Stomach (tissue), 4 donors: ENCODE data around the gene CYSTM1.

Experiments used
- EP300 ChIP-seq: sonication (generic); formaldehyde crosslinking; IDR thresholded peaks from one replicate; pipeline ENCODE4 v1.6.1; 2017; ENCODE audit warnings: antibody characterized with exemption
- POLR2A ChIP-seq, 4 donors: fragments of 450-650 bp; IDR thresholded peaks; one replicate each; pipeline ENCODE4 v1.6.1; 2016; ENCODE audit warnings: antibody characterized with exemption in 4 of 4, control low read depth in 2 of 4, mild to moderate bottlenecking in 1 of 4, moderate library complexity in 1 of 4
- TF ChIP-seq, protein P1 (sequence below), 7 experiments: fragments of 450-650 bp in 4 of 7; fragments of 200-600 bp in 3 of 7; sonication (generic) in 3 of 7; IDR thresholded peaks; one replicate each; pipeline ENCODE4 v1.5.1; 2016 to 2019; ENCODE audit warnings: antibody characterized with exemption in 7 of 7, control low read depth in 2 of 7, mild to moderate bottlenecking in 1 of 7

DNA sequence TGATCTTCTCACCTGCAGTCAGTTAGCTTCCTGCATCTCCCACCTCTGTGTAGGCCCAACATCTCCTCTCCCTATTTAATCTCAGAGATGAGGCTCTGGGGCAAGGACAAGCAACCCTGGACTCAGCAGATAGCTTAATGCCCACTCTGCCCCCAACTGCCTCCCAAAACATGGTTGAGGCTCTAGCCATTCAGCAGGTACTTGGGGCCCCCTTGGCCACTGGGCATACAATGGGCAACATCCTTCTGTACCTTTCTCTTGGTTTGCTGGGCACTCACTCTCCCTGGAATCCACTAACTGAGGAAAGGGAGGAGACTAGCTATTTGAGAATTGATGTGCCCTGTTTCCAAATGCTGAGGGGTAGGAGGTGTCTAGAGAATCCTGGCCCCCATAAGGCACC lies 39.9 kb upstream of the CYSTM1 start:
- TF ChIP-seq, protein P1, sequence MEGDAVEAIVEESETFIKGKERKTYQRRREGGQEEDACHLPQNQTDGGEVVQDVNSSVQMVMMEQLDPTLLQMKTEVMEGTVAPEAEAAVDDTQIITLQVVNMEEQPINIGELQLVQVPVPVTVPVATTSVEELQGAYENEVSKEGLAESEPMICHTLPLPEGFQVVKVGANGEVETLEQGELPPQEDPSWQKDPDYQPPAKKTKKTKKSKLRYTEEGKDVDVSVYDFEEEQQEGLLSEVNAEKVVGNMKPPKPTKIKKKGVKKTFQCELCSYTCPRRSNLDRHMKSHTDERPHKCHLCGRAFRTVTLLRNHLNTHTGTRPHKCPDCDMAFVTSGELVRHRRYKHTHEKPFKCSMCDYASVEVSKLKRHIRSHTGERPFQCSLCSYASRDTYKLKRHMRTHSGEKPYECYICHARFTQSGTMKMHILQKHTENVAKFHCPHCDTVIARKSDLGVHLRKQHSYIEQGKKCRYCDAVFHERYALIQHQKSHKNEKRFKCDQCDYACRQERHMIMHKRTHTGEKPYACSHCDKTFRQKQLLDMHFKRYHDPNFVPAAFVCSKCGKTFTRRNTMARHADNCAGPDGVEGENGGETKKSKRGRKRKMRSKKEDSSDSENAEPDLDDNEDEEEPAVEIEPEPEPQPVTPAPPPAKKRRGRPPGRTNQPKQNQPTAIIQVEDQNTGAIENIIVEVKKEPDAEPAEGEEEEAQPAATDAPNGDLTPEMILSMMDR (IDR thresholded peaks at IDR 0.05) = no peak
- TF ChIP-seq POLR2A (IDR thresholded peaks at IDR 0.05) (no peak), EP300 (no peak)
